Cerebellar cortex (tissue), 1 donor: ENCODE results near the gene SLC16A11.

Source experiments
- DNase-seq: peaks from one replicate; pipeline ENCODE4 v3.0.0-alpha.2; 2015; ENCODE audit warnings: low spot score

SLC16A11 gene

DNA sequence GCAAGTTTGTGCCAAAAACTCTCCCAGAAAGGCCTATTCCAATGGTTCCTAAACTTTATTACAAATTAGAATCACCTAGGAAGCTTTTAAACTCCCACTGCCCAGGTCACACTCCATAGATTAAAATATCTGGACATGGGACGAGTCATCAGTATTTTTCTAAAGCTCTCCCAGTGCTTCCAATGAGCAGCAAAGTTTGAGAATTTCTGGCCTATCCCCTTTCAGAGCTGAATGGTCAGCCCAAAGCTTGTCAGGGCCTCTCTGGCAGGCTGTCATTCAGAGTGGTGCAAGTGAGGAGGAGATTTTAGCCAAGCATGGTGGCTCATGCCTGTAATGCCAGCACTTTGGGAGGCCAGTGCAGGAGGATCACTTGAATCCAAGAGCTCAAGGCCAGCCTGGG is 18.6 kb downstream of the SLC16A11 start:
- DNase-seq, result no peak

- DNase-seq, result no peak
These were observed 19.5 kb downstream of the SLC16A11 start for GRCh38 chr17:7024402-7024785.

DNA sequence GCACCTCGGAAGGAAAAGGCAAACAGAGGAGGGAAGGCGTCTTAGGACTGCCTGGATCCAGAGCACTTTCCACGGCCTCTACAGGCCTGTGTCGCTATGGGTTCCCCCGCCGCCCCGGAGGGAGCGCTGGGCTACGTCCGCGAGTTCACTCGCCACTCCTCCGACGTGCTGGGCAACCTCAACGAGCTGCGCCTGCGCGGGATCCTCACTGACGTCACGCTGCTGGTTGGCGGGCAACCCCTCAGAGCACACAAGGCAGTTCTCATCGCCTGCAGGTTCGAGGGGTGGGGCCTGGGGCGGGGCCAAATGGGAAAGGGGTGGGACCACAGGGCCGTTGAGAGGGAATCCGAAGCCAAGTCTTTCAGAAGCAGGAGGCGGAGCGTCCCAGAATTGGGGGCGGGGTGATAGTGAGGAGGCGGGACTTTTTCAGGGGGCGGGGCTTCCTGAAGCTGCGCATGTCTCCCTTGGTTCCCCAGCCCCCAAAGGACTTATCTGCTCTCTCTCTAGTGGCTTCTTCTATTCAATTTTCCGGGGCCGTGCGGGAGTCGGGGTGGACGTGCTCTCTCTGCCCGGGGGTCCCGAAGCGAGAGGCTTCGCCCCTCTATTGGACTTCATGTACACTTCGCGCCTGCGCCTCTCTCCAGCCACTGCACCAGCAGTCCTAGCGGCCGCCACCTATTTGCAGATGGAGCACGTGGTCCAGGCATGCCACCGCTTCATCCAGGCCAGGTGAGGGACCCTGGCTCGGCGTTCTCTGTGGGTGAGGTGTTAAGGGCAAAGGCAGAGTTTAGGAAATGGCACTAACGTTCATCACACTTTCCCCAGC is 20.1 kb downstream of the SLC16A11 start:
- DNase-seq, result no peak

- DNase-seq, result no peak
These were observed 20.9 kb downstream of the SLC16A11 start, which contains the start of gene BCL6B for GRCh38 chr17:7022781-7023571. Gene BCL6B (plus strand): TSS chr17:7023050. CDS start chr17:7023672, 622 bp downstream.

DNA sequence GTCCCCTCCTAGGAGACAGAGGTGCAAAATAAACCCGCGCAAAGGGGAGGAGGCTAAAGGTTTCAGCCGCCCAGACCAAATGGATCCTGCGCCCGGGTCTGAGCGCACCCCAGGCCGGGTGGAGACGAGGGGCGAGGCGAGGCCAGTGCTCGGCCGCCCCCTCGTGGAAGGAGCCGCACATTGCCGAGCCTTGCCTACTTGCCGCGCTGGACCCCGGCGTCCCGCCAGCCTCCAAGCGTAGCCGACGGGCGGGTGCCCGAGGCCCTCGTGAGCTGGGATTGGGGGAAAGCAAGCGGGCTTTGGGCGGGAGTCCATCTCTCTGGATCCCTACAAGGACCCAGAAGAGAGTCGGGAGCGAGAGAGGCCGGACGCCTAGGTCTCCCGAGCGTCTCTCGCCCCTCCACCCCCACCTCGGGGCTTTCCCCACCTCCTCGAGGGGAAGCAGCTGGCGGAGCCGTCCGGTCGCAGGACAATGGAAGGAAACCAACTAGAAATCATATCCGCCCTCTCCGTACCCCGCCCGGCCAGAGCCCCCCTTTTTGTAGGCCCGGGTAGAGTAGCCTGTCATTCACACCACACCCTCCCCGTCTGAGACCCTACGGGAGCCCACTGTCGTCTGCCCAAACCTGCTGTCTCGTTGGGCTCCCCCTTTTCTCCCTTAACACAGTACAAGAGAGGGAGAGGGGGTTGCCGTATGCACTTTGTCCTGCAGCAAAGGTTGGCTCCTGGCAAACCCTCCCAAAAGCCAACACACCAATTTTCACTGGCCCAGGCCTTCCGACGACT is 21.7 kb downstream of the SLC16A11 start:
- peak; percentile 70 for DNase-seq

DNA sequence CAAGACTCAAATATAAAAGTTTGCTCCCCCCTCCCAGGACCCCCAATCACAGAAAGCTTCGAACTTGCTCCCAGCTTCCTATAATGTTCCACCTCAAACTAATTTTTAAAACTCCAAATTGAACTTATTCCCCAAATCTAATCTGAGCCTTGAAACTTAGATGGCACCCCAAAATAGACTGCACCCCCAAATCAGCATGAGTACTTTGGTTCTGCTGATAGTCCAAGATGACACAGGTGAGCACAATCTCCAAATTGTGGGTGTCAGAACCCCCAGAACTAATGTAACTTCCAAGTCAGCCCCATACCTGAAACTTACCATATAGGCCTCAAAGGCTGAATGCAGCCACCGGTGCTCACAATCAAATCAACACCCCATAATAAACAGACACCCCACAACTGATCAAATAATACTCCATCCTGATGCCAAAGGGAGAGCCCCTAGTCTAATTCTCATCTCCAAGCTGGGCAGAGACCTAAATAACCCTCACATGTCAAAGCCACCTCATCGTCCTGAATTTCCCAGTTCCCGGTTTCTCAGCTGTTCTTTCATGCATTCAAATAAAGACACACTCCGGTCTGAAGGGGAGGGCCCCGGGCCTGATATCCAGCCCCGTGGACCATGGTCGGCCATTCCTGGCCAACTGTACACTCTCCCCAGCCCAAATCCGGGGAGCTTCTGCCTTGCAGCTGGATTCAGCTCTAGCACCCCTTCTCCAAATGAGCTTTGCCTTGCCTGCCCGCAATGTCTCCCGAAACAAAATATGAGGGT is 22.8 kb downstream of the SLC16A11 start:
- DNase-seq, result peak; percentile 25

GRCh38 chr17:7019839-7020519 is 23.9 kb downstream of the SLC16A11 start:
- DNase-seq, result peak; percentile 66

DNA sequence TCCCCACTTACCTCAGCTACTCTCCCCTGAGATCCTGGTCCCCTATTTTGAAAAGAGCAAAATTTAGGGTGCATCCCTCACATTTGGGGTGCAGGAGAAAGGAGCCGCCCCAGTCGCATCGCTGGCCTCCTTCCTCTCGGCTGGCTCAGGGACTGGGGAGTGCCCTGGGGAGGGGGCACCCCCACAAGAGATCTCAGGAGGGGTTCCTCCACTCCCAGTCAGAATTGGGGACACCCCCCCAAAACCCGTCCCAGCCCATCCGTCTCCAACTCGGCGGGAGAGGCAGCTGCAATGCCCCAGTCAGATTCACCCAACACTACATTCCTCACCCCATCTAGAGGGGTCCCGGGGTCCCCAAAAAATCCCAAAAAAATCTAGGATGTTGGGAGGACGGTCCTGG is 24.5 kb downstream of the SLC16A11 start:
- DNase-seq, result no peak

GRCh38 chr17:7018331-7018964 is 25.4 kb downstream of the SLC16A11 start:
- DNase-seq, result peak; percentile 29

GRCh38 chr17:7017827-7018200 is 26.1 kb downstream of the SLC16A11 start:
- DNase-seq, result no peak

- no peak for DNase-seq
These were observed 26.7 kb downstream of the SLC16A11 start for GRCh38 chr17:7016886-7017826.

DNA sequence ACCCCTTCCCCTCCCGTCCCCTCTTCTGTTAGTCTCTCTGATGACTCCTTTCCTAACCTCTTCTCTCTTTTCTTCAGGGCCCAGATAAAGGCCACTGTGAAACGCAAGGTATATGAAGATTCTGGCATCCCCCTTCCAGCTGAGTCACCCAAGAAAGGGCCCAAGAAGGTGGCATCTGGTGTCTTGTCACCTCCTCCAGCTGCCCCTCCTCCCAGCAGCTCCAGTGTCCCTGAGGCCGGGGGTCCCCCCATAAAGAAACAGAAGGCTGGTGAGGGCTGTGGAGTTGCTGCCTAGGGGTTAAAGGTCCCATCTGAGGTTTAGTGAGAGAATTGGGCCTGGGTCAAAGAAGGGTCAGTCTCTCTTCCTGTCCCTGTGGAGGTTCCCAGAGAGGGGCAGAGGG is 27.5 kb downstream of the SLC16A11 start:
- no peak for DNase-seq

DNA sequence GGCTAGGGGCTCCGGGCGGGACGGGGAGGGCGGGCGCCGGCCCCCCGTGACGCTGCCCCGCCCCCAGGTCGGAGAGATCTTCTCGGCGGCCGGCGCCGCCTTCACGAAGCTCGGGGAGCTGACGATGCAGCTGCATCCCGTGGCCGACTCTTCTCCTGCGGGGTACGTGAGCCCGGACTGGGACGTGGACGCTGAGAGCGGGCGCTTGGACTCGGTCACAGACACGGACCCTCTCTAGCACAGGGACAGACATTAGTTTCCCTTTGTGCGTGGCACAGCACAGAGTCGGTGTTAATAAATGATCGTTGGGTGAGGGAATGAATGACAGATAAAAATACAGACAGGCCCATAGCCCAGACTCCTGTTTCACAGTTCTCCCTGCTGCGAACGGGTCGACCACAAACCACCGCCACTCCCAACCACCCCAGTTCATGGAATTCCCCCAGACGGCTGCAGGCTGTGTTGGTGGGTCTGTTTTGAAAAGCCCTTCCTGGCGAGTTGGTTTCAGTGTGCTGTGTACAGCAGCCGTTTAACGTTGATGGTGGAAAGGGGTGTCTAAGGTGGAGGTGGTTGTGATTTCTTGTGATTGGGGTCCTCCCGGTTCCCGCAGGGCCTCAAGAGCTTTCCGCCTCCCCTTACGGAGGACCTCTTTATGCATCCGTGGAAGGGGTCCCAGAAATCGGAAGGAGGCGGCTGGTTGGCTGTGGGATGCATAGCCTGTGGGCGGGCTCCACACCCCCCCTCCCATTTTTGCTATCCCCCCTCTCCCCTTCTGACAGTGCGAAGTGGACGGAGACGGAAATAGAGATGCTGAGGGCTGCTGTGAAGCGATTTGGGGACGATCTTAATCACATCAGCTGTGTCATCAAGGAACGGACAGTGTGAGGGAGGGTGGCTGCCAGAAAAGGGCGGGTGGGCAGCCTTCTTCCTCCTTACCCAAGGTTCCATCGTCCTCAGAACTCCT is 28.6 kb downstream of the SLC16A11 start:
- peak; percentile 29 for DNase-seq

DNA sequence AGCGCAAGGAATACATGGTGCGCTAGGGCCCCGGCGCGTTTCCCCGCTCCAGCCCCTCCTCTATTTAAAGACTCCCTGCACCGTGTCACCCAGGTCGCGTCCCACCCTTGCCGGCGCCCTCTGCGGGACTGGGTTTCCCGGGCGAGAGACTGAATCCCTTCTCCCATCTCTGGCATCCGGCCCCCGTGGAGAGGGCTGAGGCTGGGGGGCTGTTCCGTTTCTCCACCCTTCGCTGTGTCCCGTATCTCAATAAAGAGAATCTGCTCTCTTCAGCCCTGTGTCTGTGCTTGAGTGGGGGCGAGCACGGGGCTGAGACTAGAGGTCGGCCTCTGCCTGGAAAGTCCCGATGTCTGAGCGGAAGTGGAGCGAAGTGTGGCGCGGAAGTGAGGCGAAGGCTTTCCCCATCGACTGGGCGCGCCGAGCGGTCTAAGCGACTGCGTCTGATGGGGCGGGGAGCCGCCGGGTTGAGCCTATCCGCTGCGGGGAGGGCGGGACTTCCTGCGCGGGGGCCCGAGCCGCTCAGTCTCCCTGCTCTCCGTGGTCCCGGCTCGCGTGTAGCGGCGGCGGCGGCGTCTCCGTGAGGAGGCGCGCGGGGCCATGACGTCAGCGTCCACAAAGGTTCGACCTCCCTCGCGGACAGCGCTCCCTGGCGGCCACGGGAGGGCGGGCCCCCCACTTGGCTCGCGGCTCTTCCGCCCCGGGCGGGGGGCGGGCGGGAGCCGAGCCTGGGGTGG is 29.5 kb downstream of the SLC16A11 start:
- DNase-seq, result peak; percentile 97

- DNase-seq, result no peak
These were observed 32.0 kb downstream of the SLC16A11 start for GRCh38 chr17:7011942-7012254.

GRCh38 chr17:7011415-7011814 is 32.5 kb downstream of the SLC16A11 start:
- DNase-seq, result no peak

- DNase-seq, result no peak
These were observed 33.4 kb downstream of the SLC16A11 start for GRCh38 chr17:7010523-7010922.

DNA sequence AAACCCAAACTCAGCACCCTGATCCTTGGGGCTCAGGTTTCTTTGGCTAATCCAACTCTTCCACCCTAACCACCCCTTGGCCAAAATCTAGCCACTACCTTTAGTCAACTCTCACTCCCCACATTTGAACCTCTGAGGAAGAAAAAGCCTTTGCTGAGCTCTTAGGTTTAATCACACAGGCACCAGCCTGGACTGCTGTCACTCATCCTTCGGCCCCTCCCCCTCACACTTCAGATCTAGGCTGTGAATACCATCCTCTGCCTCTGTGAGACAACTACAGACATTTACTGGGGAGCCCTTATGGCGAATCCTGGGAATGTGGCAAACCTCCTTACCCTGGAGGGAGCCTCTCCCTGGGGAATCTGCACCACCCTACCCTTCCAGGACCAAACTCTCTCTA is 36.7 kb downstream of the SLC16A11 start:
- peak; percentile 18 for DNase-seq
